Cardiac ventricle fibroblast (primary cell): ENCODE measurements around the gene RPUSD3. TPM values are rescaled to one million over a fixed set of nuclear protein-coding genes. Genes with fewer than 3 reads are reported as not detected.

Experiments used
- total RNA-seq: library from RNA; depleted of rRNA; stranded (reverse); fragments of >200 nt; gene quantifications from 2 replicates; pipeline ENCODE4 v1.2.3, GENCODE V29; 2015

The RPUSD3 gene
- total RNA-seq = 28.8 and 46.5 TPM in 2 replicates

GRCh38 chr3:9843715-9844438 lies at the start of gene RPUSD3:
TSS of gene RPUSD3 (minus strand) at chr3:9844008. CDS start at chr3:9843990, 18 bp downstream.

GRCh38 chr3:9890249-9891071 lies 46.7 kb upstream of the RPUSD3 start, which contains the start of gene JAGN1:
TSS of gene JAGN1 (plus strand) at chr3:9890610. CDS start at chr3:9890723, 113 bp downstream.

GRCh38 chr3:9879830-9880549 lies 36.2 kb upstream of the RPUSD3 start, which contains the start of gene CIDEC:
TSS of gene CIDEC (minus strand) at chr3:9880253. CDS start at chr3:9878486, 1,767 bp downstream.

GRCh38 chr3:9809615-9810432 lies 34.0 kb downstream of the RPUSD3 start, which contains the start of gene TTLL3:
TSS of gene TTLL3 (plus strand) at chr3:9810262. CDS start at chr3:9810662, 400 bp downstream.

GRCh38 chr3:9792405-9793160 lies 51.2 kb downstream of the RPUSD3 start, which contains the start of the genes ARPC4 and TADA3:
TSS of gene ARPC4 (plus strand) at chr3:9793082. CDS start at chr3:9793122, 40 bp downstream.
TSS of gene TADA3 (minus strand) at chr3:9792473. CDS start at chr3:9791466, 1,007 bp downstream.

Other genes starting within 250 kb of the RPUSD3 start
- gene MTMR14, start 194.5 kb downstream of the RPUSD3 start, total RNA-seq = 16.7 and 20.6 TPM in 2 replicates
- not detected in 2 replicates for gene CPNE9, start 140.2 kb downstream of the RPUSD3 start, total RNA-seq
- gene BRPF1, start 112.3 kb downstream of the RPUSD3 start, total RNA-seq = 8.2 and 10.7 TPM in 2 replicates
- gene OGG1, start 94.1 kb downstream of the RPUSD3 start, total RNA-seq = 10.4 and 11.6 TPM in 2 replicates
- gene CAMK1, start 74.1 kb downstream of the RPUSD3 start, total RNA-seq = 34.1 and 34.8 TPM in 2 replicates
- 58.7 and 72.3 TPM in 2 replicates for gene TADA3, start 51.5 kb downstream of the RPUSD3 start, total RNA-seq
- 133 and 153 TPM in 2 replicates for gene ARPC4, start 50.9 kb downstream of the RPUSD3 start, total RNA-seq
- gene TTLL3, start 33.7 kb downstream of the RPUSD3 start, total RNA-seq = 10.4 and 13.5 TPM in 2 replicates
- 32.9 and 37.6 TPM in 2 replicates for gene CIDEC, start 36.2 kb upstream of the RPUSD3 start, total RNA-seq
- 34.1 and 40.8 TPM in 2 replicates for gene JAGN1, start 46.6 kb upstream of the RPUSD3 start, total RNA-seq
- gene IL17RE, start 58.8 kb upstream of the RPUSD3 start, total RNA-seq = 1.6 and 1.9 TPM in 2 replicates
- gene IL17RC, start 73.1 kb upstream of the RPUSD3 start, total RNA-seq = 64.5 and 67.8 TPM in 2 replicates
- gene CRELD1, start 89.8 kb upstream of the RPUSD3 start, total RNA-seq = 5.1 and 6.4 TPM in 2 replicates
- 8.4 and 9.7 TPM in 2 replicates for gene PRRT3, start 108.4 kb upstream of the RPUSD3 start, total RNA-seq
- 101 and 123 TPM in 2 replicates for gene EMC3, start 142.8 kb upstream of the RPUSD3 start, total RNA-seq
- gene FANCD2, start 182.4 kb upstream of the RPUSD3 start, total RNA-seq = 1.4 and 1.8 TPM in 2 replicates